GM12801 (cell line): Measurements from ENCODE around the gene COL25A1.

Experiments
- TF ChIP-seq, protein P1 (sequence below): IDR thresholded peaks from one replicate; pipeline ENCODE4 v1.5.1; 2011; ENCODE audit warnings: control low read depth; ENCODE audit not compliant: insufficient read length; ENCODE audit errors: extremely low read depth

Gene COL25A1

DNA sequence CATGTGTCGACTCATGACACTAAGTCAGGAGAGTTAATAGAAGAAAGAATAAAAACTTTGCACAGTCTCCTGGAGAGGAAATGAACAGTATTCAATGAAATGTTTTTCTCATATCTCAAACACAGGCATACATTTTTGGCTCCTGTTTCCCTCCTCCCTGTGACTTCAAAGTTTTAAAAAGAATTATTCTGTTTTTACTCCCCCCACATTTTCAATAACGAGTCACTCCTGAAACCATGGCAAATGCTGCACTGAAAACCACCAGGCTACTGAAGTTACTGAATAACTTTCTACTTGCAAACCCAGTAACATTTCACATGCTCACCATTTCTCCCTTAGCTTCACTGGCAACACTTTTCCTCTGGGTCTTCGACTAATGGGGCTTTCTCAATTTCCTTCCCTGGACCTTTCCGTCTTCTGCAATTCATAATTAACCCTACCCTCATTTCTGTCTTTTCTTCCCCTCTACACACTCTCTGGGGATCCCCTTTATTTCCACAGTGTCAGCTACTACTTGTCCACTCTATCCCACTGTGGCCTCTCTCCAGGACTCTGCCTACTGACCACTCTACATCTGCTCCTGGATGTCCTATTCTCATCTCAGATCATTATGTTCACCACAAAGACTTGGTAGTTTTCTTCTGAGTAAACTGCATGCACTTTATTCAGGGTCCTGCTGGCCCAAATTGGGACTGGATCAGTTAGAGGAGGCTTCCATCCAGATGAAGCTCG, 313.8 kb downstream of the COL25A1 start:
- TF ChIP-seq, protein P1, sequence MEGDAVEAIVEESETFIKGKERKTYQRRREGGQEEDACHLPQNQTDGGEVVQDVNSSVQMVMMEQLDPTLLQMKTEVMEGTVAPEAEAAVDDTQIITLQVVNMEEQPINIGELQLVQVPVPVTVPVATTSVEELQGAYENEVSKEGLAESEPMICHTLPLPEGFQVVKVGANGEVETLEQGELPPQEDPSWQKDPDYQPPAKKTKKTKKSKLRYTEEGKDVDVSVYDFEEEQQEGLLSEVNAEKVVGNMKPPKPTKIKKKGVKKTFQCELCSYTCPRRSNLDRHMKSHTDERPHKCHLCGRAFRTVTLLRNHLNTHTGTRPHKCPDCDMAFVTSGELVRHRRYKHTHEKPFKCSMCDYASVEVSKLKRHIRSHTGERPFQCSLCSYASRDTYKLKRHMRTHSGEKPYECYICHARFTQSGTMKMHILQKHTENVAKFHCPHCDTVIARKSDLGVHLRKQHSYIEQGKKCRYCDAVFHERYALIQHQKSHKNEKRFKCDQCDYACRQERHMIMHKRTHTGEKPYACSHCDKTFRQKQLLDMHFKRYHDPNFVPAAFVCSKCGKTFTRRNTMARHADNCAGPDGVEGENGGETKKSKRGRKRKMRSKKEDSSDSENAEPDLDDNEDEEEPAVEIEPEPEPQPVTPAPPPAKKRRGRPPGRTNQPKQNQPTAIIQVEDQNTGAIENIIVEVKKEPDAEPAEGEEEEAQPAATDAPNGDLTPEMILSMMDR, result no peak

DNA sequence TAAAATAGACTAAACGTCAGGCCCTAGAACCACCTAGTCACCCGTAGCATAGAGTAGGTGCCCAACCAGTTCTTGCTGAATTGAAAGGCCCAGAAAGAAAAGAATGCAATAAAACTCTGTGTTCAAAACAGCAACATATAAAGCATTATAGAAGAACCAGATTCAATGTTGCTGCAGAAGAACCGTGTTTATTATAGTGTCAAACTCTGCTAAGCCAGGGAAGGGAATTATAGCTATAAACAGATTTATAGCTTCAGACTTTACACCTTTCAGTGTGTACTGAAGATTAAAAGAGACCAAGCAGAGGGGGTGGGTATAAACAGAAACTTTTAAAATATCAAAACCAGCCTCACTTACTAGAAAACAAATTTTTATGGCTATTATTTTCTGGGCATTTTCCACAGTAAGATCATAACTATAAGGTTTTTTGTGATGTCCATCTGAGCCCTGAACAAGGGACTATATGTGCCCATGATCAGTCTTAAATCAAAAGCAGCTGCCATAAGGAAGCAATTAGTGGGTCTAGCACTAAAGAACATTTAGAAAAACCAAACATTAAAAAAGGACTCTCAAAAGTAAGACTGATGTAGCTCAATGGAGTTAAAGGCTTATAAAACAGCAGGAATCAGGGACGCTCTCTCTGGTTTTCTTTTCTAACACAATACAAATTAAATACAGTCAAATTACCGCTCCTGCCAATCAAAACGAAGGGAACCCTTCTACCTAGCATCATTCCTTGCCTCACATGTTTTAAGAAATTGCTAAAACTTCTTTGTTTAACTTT, 319.9 kb downstream of the COL25A1 start:
- TF ChIP-seq, protein P1, result no peak

DNA sequence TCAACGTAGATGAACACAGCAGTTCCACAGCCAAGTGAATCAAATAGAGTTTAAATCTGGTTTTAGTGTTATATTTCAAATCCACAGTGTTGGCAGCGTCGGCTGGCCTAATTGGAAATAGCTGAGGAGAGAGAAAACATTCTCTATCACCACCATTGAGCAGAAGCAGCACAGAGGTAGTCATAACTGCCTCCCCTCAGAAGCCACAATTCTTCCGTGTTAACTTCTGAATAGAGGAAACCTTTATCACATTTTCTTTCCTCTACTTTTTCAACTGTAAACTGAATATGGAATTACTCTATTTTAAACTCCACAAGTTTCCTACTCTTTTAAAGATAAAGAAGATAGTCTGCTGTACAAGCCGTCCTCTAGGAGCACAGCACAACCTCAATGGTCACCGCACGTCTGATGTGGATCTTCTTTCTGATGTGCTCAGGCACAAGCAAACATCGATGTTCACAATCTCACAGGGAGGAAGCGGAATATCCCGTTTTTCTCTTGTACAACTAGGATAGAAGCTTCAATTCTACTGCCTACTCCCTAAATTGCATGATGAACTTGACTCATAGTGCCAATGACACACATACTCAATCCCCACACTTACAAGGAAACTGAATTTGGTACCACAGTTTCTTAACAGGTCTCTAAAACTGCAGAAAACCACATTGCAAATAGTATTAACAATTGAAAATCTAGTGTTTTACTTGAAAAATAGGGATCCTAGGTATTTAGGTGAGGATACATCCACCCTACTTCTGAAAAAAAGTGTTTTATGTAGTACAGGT, 321.8 kb downstream of the COL25A1 start:
- TF ChIP-seq, protein P1, result no peak

DNA sequence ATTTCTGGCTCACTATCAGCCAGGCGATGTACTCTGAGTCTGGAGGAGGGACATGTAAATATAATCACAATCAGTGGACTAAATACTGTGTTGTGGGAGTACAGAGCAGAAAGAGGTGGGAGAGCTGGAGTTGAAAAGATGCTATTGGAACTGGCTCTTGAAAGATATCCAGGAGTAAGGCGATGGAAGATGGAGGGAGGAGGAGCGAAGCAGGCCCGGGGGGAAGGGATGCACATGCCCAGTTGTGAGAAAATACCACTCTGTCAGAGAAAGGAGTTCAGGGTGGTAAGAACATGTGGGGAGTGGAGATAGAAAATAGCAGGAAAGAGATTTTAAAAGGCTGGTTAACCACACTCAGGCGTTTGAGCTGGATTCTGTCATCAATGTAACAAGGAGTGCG, 322.7 kb downstream of the COL25A1 start:
- TF ChIP-seq, protein P1, result no peak

DNA sequence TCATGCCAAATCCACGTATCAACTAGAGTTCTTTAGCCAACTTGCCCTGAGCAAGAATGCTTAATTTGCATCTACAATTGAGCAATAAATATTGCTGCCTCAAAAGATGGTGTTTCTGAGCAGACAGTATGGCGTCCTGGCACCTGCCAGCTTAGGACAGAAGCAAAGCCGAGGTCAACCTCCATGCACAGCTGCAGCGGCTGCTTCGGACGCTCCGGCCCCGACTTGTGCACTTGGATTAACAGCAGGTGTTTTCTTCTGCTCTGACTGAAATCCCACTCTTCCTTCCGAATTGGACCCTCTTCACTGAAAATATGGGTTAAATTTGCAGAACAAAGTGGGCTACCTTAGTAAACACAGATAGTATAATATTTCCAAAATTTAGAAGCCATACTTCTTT, 324.4 kb downstream of the COL25A1 start:
- TF ChIP-seq, protein P1, result no peak

DNA sequence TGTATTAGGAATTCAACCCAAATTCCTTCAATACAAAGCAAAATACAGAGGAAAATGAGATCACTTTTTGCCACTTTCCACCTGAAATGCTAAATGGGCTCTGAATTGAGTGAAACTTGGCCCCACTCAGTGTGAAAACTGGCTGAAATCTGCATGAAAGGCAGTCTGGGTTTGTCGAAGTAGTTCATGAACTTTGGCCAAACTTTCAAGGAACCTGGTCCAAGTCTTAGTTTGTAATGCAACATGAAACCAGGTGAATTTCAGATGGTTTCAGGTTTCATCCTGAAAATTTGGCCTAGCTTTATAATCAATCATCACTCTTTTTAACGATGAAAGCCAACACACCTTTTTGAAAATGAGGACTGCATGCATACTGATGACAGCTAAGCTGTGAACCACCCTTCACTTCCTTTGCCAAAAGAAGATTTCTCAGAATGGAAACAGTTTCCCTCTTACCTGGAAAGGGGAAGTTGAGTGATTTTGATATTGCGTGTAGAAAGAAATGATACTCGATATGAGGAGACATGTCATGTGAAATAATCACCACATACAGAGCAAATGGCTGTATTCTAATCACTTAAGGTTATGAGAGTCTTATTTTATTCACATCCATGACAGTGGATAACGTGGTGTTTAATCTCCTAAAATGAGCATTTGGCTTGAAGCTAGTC, 329.7 kb downstream of the COL25A1 start:
- TF ChIP-seq, protein P1, result no peak
